ENCODE results near the gene LIN7C. TPM values are rescaled to one million over a fixed set of nuclear protein-coding genes. Genes with fewer than 3 reads are reported as not detected.

LIN7C gene
- total RNA-seq, 1 experiment from 2014 or later: 26.6 TPM

DNA sequence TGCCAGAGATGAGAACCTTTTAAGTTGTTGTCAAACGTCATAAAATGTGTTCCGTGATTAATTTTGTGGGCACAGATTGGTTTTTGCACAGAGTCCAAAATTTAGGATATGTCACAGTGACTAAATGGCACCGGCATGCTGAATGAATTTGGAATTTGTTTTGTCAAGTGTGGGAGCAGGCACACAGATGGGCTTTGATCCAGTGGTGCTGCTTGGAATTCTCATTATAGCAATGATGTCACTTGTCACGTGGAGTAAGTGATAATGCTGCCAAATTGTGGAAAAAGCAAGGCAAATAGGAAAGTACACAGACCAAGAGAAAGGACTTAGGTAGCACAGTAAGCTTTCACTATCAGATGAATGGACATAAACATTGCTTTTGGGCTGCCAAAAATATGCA, 8.0 kb upstream of the LIN7C start:
- H3K9me3 ChIP-seq (ENCODE audit: low read length): no peaks in the 10 kb centered on the region
- no peaks in the 10 kb centered on the region for H4K20me1 ChIP-seq (ENCODE audit: low read length)
- no peak overlapping the region for H3K4me2 ChIP-seq (ENCODE audit: low read length)
- ChIA-PET POLR2A (ENCODE audit: unreplicated experiment) (no interaction called here), CTCF (no interaction called here)
- no peaks in the 10 kb centered on the region for H3K27me3 ChIP-seq (ENCODE audit: low read length)
- DNase-seq (no peak), ATAC-seq (no peak)
- H3K36me3 ChIP-seq (ENCODE audit: low read depth, low read length): no peaks in the 10 kb centered on the region
- H3K4me3 ChIP-seq (ENCODE audit: low read length): no peak overlapping the region
- no peaks in the 10 kb centered on the region for H3K4me1 ChIP-seq (ENCODE audit: insufficient read depth, low read length)
- no peaks in the 10 kb centered on the region for H3K9me2 ChIP-seq (replicated peaks; ENCODE audit: low read length)
- BruUV-seq (replicated peaks): no TSS peak
- no peak overlapping the region for H2AFZ ChIP-seq (ENCODE audit: low read length)
- H3K27ac ChIP-seq (ENCODE audit: low read length): no peak overlapping the region
- no peak overlapping the region for H3K9ac ChIP-seq (ENCODE audit: low read length)
- no peaks in the 10 kb centered on the region for H3K79me2 ChIP-seq (ENCODE audit: low read length)
- no peaks in the 10 kb centered on the region for H3F3A ChIP-seq (ENCODE audit: low read length, unreplicated experiment)
- TF ChIP-seq EZH2phosphoT487 (IDR thresholded peaks at IDR 0.05; ENCODE audit: borderline replicate concordance, low read length) (no peak), EZH2 (IDR thresholded peaks at IDR 0.05; ENCODE audit: low read length, unreplicated experiment) (no peak)
- TF ChIP-seq, protein P1, sequence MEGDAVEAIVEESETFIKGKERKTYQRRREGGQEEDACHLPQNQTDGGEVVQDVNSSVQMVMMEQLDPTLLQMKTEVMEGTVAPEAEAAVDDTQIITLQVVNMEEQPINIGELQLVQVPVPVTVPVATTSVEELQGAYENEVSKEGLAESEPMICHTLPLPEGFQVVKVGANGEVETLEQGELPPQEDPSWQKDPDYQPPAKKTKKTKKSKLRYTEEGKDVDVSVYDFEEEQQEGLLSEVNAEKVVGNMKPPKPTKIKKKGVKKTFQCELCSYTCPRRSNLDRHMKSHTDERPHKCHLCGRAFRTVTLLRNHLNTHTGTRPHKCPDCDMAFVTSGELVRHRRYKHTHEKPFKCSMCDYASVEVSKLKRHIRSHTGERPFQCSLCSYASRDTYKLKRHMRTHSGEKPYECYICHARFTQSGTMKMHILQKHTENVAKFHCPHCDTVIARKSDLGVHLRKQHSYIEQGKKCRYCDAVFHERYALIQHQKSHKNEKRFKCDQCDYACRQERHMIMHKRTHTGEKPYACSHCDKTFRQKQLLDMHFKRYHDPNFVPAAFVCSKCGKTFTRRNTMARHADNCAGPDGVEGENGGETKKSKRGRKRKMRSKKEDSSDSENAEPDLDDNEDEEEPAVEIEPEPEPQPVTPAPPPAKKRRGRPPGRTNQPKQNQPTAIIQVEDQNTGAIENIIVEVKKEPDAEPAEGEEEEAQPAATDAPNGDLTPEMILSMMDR (conservative IDR thresholded peaks at IDR 0.05; ENCODE audit: low read depth, low read length): no peak
- intact Hi-C loops (cut with micrococcal nuclease): no loop called here

DNA sequence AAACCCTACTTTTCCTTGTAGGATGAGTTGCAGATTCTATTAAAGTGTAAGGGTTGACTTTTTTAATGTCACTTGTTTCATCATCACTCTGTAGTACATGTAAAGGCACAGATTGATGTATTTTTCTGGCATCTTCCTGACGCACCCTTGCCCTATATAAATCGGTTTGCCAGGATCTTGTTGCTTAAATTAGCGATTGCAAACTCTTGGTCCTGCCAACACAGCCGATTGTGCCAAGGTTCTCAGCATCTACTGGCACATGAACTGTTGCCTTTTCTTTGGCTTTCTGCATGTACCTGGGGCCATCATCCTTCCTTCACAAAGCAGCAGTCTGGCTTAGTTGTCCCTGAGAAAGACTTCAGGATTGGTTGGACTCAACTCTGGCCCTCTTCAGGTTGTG, 7.5 kb upstream of the LIN7C start:
- no peak for TF ChIP-seq EZH2phosphoT487 (IDR thresholded peaks at IDR 0.05; ENCODE audit: borderline replicate concordance, low read length)
- no peak for TF ChIP-seq EZH2 (IDR thresholded peaks at IDR 0.05; ENCODE audit: low read length, unreplicated experiment)
- TF ChIP-seq, protein P1 (conservative IDR thresholded peaks at IDR 0.05; ENCODE audit: low read depth, low read length): no peak
- no peak for DNase-seq
- Histone ChIP-seq H3K9me3 (ENCODE audit: low read length) (no peaks in the 10 kb centered on the region), H3K4me3 (ENCODE audit: low read length) (no peak overlapping the region), H3K27me3 (ENCODE audit: low read length) (no peaks in the 10 kb centered on the region), H3K36me3 (ENCODE audit: low read depth, low read length) (no peaks in the 10 kb centered on the region), H3K4me1 (ENCODE audit: insufficient read depth, low read length) (no peaks in the 10 kb centered on the region), H3K9me2 (replicated peaks; ENCODE audit: low read length) (no peaks in the 10 kb centered on the region), H2AFZ (ENCODE audit: low read length) (no peak overlapping the region), H4K20me1 (ENCODE audit: low read length) (no peaks in the 10 kb centered on the region), H3K4me2 (ENCODE audit: low read length) (no peak overlapping the region), H3K27ac (ENCODE audit: low read length) (no peak overlapping the region), H3K79me2 (ENCODE audit: low read length) (no peaks in the 10 kb centered on the region), H3F3A (ENCODE audit: low read length, unreplicated experiment) (no peaks in the 10 kb centered on the region), H3K9ac (ENCODE audit: low read length) (no peak overlapping the region)
- ChIA-PET CTCF (no interaction called here), POLR2A (ENCODE audit: unreplicated experiment) (no interaction called here)
- no TSS peak for BruUV-seq (replicated peaks)
- ATAC-seq: no peak
- intact Hi-C loops (cut with micrococcal nuclease): no loop called here

- H3K9ac ChIP-seq (ENCODE audit: low read length): no peak overlapping the region
- no peaks in the 10 kb centered on the region for H3K79me2 ChIP-seq (ENCODE audit: low read length)
- H3K36me3 ChIP-seq (ENCODE audit: low read depth, low read length): no peaks in the 10 kb centered on the region
- no peak overlapping the region for H2AFZ ChIP-seq (ENCODE audit: low read length)
- BruUV-seq (replicated peaks): no TSS peak
- H3K9me2 ChIP-seq (replicated peaks; ENCODE audit: low read length): no peaks in the 10 kb centered on the region
- H3K9me3 ChIP-seq (ENCODE audit: low read length): no peaks in the 10 kb centered on the region
- no peaks in the 10 kb centered on the region for H3F3A ChIP-seq (ENCODE audit: low read length, unreplicated experiment)
- intact Hi-C loops (cut with micrococcal nuclease): no loop called here
- CTCF ChIA-PET: no interaction called here
- H3K27ac ChIP-seq (ENCODE audit: low read length): no peak overlapping the region
- ATAC-seq (no peak), DNase-seq (no peak)
- no peak overlapping the region for H3K4me3 ChIP-seq (ENCODE audit: low read length)
- H3K4me2 ChIP-seq (ENCODE audit: low read length): no peak overlapping the region
- H4K20me1 ChIP-seq (ENCODE audit: low read length): no peaks in the 10 kb centered on the region
- H3K4me1 ChIP-seq (ENCODE audit: insufficient read depth, low read length): no peaks in the 10 kb centered on the region
- TF ChIP-seq, protein P1 (conservative IDR thresholded peaks at IDR 0.05; ENCODE audit: low read depth, low read length): no peak
- TF ChIP-seq EZH2 (IDR thresholded peaks at IDR 0.05; ENCODE audit: low read length, unreplicated experiment) (no peak), EZH2phosphoT487 (IDR thresholded peaks at IDR 0.05; ENCODE audit: borderline replicate concordance, low read length) (no peak)
- no peaks in the 10 kb centered on the region for H3K27me3 ChIP-seq (ENCODE audit: low read length)
- POLR2A ChIA-PET (ENCODE audit: unreplicated experiment): no interaction called here
Measured at GRCh38 chr11:27513389-27513788, 6.8 kb upstream of the LIN7C start.
